ENCODE data around the gene ALK. TPM values are rescaled to one million over a fixed set of nuclear protein-coding genes. Genes with fewer than 3 reads are reported as not detected.

ALK gene
- total RNA-seq, 2 donors from 2014 or later = 0.13 to 0.46 TPM

GRCh38 chr2:29850794-29851193 lies 70.6 kb downstream of the ALK start:
- no peaks in the 10 kb centered on the region for H3K36me3 Mint-ChIP-seq (ENCODE audit: low read depth)
- H3K27me3 Mint-ChIP-seq (ENCODE audit: insufficient read depth) = no peaks in the 10 kb centered on the region
- no peaks in the 10 kb centered on the region for H3K4me1 Mint-ChIP-seq
- no peak overlapping the region for H3K4me3 ChIP-seq (ENCODE audit: low read length)
- H3K27ac ChIP-seq (ENCODE audit: low read depth, low read length) = no peak overlapping the region
- DNase-seq = no peak
- H3K4me1 ChIP-seq (ENCODE audit: control insufficient read depth, insufficient read depth, low read length) = no peaks in the 10 kb centered on the region
- 80 to 89% methylated on average over 1 to 6 of the region's 7 CpGs for WGBS, 2 experiments (ENCODE audit: insufficient coverage in 1 of 2, insufficient read length in 1 of 2)
- no peaks in the 10 kb centered on the region for H3K36me3 ChIP-seq (ENCODE audit: control insufficient read depth, insufficient read depth, low read length)
- H3K27me3 ChIP-seq (ENCODE audit: control insufficient read depth, insufficient read depth, low read length, poor library complexity, severe bottlenecking) = no peaks in the 10 kb centered on the region
- no peak for TF ChIP-seq CTCF (conservative IDR thresholded peaks at IDR 0.05)
- no peak overlapping the region for H3K27ac Mint-ChIP-seq
- no peaks in the 10 kb centered on the region for H3K9me3 Mint-ChIP-seq
- no peak overlapping the region for H3K4me3 Mint-ChIP-seq
- no peaks in the 10 kb centered on the region for H3K9me3 ChIP-seq (ENCODE audit: control insufficient read depth, low read length)
- no peak overlapping the region for H3K9ac ChIP-seq (ENCODE audit: extremely low read depth, low read length, poor library complexity, severe bottlenecking)

- Histone ChIP-seq H3K4me3 (ENCODE audit: low read length) (no peak overlapping the region), H3K36me3 (ENCODE audit: control insufficient read depth, insufficient read depth, low read length) (no peaks in the 10 kb centered on the region), H3K9ac (ENCODE audit: extremely low read depth, low read length, poor library complexity, severe bottlenecking) (no peak overlapping the region), H3K27ac (ENCODE audit: low read depth, low read length) (no peak overlapping the region), H3K9me3 (ENCODE audit: control insufficient read depth, low read length) (no peaks in the 10 kb centered on the region), H3K27me3 (ENCODE audit: control insufficient read depth, insufficient read depth, low read length, poor library complexity, severe bottlenecking) (no peaks in the 10 kb centered on the region), H3K4me1 (ENCODE audit: control insufficient read depth, insufficient read depth, low read length) (no peaks in the 10 kb centered on the region)
- TF ChIP-seq CTCF (conservative IDR thresholded peaks at IDR 0.05) = no peak
- DNase-seq = no peak
- Mint-ChIP-seq H3K27me3 (ENCODE audit: insufficient read depth) (peaks cover 1% of the 10 kb centered on the region), H3K36me3 (ENCODE audit: low read depth) (no peaks in the 10 kb centered on the region), H3K9me3 (no peaks in the 10 kb centered on the region), H3K4me1 (no peaks in the 10 kb centered on the region), H3K4me3 (no peak overlapping the region), H3K27ac (no peak overlapping the region)
- 90 to 95% methylated on average over 11 to 12 of the region's 12 CpGs for WGBS, 2 experiments (ENCODE audit: insufficient coverage in 1 of 2, insufficient read length in 1 of 2)
Observed at GRCh38 chr2:29848566-29849310, 72.6 kb downstream of the ALK start.

GRCh38 chr2:29847886-29848285 lies 73.5 kb downstream of the ALK start:
- no peak for DNase-seq
- Mint-ChIP-seq H3K4me1 (no peaks in the 10 kb centered on the region), H3K4me3 (no peak overlapping the region), H3K9me3 (no peaks in the 10 kb centered on the region), H3K27me3 (ENCODE audit: insufficient read depth) (peaks cover 9% of the 10 kb centered on the region), H3K27ac (no peak overlapping the region), H3K36me3 (ENCODE audit: low read depth) (no peaks in the 10 kb centered on the region)
- Histone ChIP-seq H3K36me3 (ENCODE audit: control insufficient read depth, insufficient read depth, low read length) (no peaks in the 10 kb centered on the region), H3K9ac (ENCODE audit: extremely low read depth, low read length, poor library complexity, severe bottlenecking) (no peak overlapping the region), H3K27ac (ENCODE audit: low read depth, low read length) (no peak overlapping the region), H3K27me3 (ENCODE audit: control insufficient read depth, insufficient read depth, low read length, poor library complexity, severe bottlenecking) (peaks cover under 1% of the 10 kb centered on the region), H3K4me1 (ENCODE audit: control insufficient read depth, insufficient read depth, low read length) (no peaks in the 10 kb centered on the region), H3K9me3 (ENCODE audit: control insufficient read depth, low read length) (no peaks in the 10 kb centered on the region), H3K4me3 (ENCODE audit: low read length) (no peak overlapping the region)
- TF ChIP-seq CTCF (conservative IDR thresholded peaks at IDR 0.05) = no peak
- 77 to 87% methylated on average over 2 to 6 of the region's 6 CpGs for WGBS, 2 experiments (ENCODE audit: insufficient coverage in 1 of 2, insufficient read length in 1 of 2)
